ENCODE measurements around the gene P2RX4. TPM values are rescaled to one million over a fixed set of nuclear protein-coding genes. Genes with fewer than 3 reads are reported as not detected.

P2RX4 gene
- total RNA-seq, 4 donors from 2014 or later = 20.1 to 57.2 (median 33.6) TPM

- Histone ChIP-seq H3K9me3 (no peaks in the 10 kb centered on the region), H3K4me3 (no peak overlapping the region), H3K27ac (peak overlapping the region in 1 of 4 donors; percentile 64), H3K27me3 (no peaks in the 10 kb centered on the region), H3K4me1 (peaks cover 0 to 9% (median 0%) of the 10 kb centered on the region in 4 donors), H3K36me3 (peaks cover 0 to 73% (median 0%) of the 10 kb centered on the region in 3 donors)
- WGBS, 2 donors = 84 to 91% methylated on average over 6 of the region's 6 CpGs
- no peak for TF ChIP-seq EP300 (IDR thresholded peaks at IDR 0.05)
- no peak for TF ChIP-seq CTCF (IDR thresholded peaks at IDR 0.05)
- TF ChIP-seq POLR2A (IDR thresholded peaks at IDR 0.05) = no peak
- no peak for DNase-seq (ENCODE audit: low spot score in 2 of 2)
Measured at GRCh38 chr12:121172145-121172544, 37.8 kb upstream of the P2RX4 start.

- DNase-seq (ENCODE audit: low spot score in 2 of 2) = peak in 1 of 2 donors; percentile 18
- Histone ChIP-seq H3K36me3 (peaks cover 0 to 69% (median 0%) of the 10 kb centered on the region in 3 donors), H3K9me3 (no peaks in the 10 kb centered on the region), H3K4me3 (no peak overlapping the region), H3K27ac (peak overlapping the region in 2 of 4 donors; percentile 48 to 64), H3K27me3 (no peaks in the 10 kb centered on the region), H3K4me1 (peaks cover 0 to 9% (median 0%) of the 10 kb centered on the region in 4 donors)
- TF ChIP-seq EP300 (IDR thresholded peaks at IDR 0.05) = peak in 1 of 2 donors; percentile 20
- TF ChIP-seq POLR2A (IDR thresholded peaks at IDR 0.05) = no peak
- TF ChIP-seq CTCF (IDR thresholded peaks at IDR 0.05) = no peak
- 84% methylated on average over 16 of the region's 16 CpGs for WGBS, 2 donors
Measured at GRCh38 chr12:121175383-121176119, 34.4 kb upstream of the P2RX4 start.

GRCh38 chr12:121176826-121177529 lies 33.0 kb upstream of the P2RX4 start:
- no peak for DNase-seq (ENCODE audit: low spot score in 2 of 2)
- H3K27ac ChIP-seq = no peak overlapping the region
- peaks cover 0 to 9% (median 0%) of the 10 kb centered on the region in 4 donors for H3K4me1 ChIP-seq
- TF ChIP-seq CTCF (IDR thresholded peaks at IDR 0.05) = no peak
- TF ChIP-seq POLR2A (IDR thresholded peaks at IDR 0.05) = no peak
- TF ChIP-seq EP300 (IDR thresholded peaks at IDR 0.05) = no peak
- no peak overlapping the region for H3K4me3 ChIP-seq
- no peaks in the 10 kb centered on the region for H3K9me3 ChIP-seq
- WGBS, 2 donors = 88% methylated on average over 19 of the region's 19 CpGs
- H3K36me3 ChIP-seq = peaks cover 0 to 69% (median 0%) of the 10 kb centered on the region in 3 donors
- H3K27me3 ChIP-seq = no peaks in the 10 kb centered on the region

- Histone ChIP-seq H3K9me3 (no peaks in the 10 kb centered on the region), H3K27ac (no peak overlapping the region), H3K36me3 (peaks cover 0 to 92% (median 0%) of the 10 kb centered on the region in 3 donors), H3K4me3 (no peak overlapping the region), H3K4me1 (no peaks in the 10 kb centered on the region), H3K27me3 (no peaks in the 10 kb centered on the region)
- DNase-seq (ENCODE audit: low spot score in 2 of 2) = no peak
- 75 to 86% methylated on average over 3 of the region's 3 CpGs for WGBS, 2 donors
- TF ChIP-seq CTCF (IDR thresholded peaks at IDR 0.05) (no peak), EP300 (IDR thresholded peaks at IDR 0.05) (no peak)
Measured at GRCh38 chr12:121181181-121181580, 28.7 kb upstream of the P2RX4 start.

Data from tibial nerve (tissue), 4 donors.